Stimulated activated naive B cell treated with anti-CD40 and anti-IgM and Interleukin-4, amounts not matched to agents 10 μg/mL and 1 μg/mL and 100 μg/mL, for 72 hours (primary cell): ENCODE results near the gene RAD51.

ENCODE experiments used
- ATAC-seq, 2 donors: fragments of 150-1000 bp; cut with Tn5 transposase; replicated peaks; 2 replicates each; pipeline ENCODE4 v1.10.0; 2021; ENCODE audit warnings: moderate library complexity in 1 of 2
- DNase-seq: peaks from one replicate; pipeline ENCODE4 v3.0.0; 2021
- H3K27ac Mint-ChIP-seq: one replicate; pipeline ENCODE4 v1.8.0; 2022; ENCODE audit warnings: mild to moderate bottlenecking, mixed read lengths
- H3K27me3 Mint-ChIP-seq, 2 donors: one replicate each; pipeline ENCODE4 v1.8.0; 2022; ENCODE audit warnings: mixed read lengths in 2 of 2
- H3K36me3 Mint-ChIP-seq, 2 donors: one replicate each; pipeline ENCODE4 v1.8.0; 2022; ENCODE audit warnings: mixed read lengths in 2 of 2, mild to moderate bottlenecking in 1 of 2
- H3K4me1 Mint-ChIP-seq, 2 donors: one replicate each; pipeline ENCODE4 v1.8.0; 2022; ENCODE audit warnings: mixed read lengths in 2 of 2, mild to moderate bottlenecking in 1 of 2
- H3K4me3 Mint-ChIP-seq, 2 donors: one replicate each; pipeline ENCODE4 v1.8.0; 2022; ENCODE audit warnings: mild to moderate bottlenecking in 2 of 2, mixed read lengths in 2 of 2, moderate library complexity in 1 of 2
- H3K9me3 Mint-ChIP-seq, 2 donors: one replicate each; pipeline ENCODE4 v1.8.0; 2022; ENCODE audit warnings: mixed read lengths in 2 of 2, mild to moderate bottlenecking in 1 of 2

The RAD51 gene

DNA sequence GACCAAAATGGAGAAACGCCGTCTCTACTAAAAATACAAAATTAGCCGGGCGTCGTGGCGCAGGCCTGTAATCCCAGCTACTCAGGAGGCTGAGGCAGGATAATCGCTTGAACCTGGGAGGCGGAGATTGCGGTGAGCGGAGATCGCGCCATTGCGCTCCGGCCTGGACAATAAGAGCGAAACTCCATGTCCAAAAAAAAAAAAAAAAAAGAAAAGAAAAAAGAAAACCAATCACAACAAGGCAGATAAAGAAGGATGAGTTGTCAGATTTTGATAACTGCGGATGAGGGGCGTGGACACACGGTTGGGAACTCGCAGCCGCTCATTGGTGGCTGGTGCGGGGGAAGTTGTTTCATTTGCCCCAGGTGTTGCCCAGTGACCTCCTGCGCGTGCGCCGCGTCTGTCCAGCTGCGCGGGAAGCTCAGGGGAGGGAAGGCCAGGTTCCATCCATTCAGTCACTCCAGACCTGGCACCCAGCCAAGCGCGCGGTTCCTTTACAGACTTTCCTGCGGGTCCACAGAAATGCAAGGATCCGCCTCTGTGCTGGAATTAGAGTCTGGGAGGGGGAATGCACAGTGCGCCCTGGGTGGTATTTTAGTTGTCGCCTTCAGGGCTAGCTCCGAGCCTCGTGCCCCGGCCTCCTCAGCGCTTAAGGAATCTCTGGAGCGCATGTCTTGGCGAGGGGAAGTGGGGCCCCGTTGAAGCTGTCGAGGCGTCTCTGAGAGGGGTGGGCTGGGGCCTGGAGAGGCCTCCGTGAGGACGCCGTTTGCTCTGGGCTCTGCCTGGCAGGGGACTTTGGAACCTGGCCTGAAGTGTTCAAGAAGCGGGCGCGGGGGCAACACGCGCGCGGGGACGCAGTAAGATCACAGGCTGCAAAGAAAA is 68.2 kb downstream of the RAD51 start:
- ATAC-seq (peak; percentile 27 to 36), DNase-seq (no peak)
- Mint-ChIP-seq H3K9me3 (no peaks in the 10 kb centered on the region), H3K36me3 (peaks cover 3 to 9% of the 10 kb centered on the region in 2 donors), H3K27me3 (no peaks in the 10 kb centered on the region), H3K4me1 (peaks cover 20 to 41% of the 10 kb centered on the region in 2 donors), H3K4me3 (peak overlapping the region; percentile 82 to 87), H3K27ac (peak overlapping the region; percentile 84)

DNA sequence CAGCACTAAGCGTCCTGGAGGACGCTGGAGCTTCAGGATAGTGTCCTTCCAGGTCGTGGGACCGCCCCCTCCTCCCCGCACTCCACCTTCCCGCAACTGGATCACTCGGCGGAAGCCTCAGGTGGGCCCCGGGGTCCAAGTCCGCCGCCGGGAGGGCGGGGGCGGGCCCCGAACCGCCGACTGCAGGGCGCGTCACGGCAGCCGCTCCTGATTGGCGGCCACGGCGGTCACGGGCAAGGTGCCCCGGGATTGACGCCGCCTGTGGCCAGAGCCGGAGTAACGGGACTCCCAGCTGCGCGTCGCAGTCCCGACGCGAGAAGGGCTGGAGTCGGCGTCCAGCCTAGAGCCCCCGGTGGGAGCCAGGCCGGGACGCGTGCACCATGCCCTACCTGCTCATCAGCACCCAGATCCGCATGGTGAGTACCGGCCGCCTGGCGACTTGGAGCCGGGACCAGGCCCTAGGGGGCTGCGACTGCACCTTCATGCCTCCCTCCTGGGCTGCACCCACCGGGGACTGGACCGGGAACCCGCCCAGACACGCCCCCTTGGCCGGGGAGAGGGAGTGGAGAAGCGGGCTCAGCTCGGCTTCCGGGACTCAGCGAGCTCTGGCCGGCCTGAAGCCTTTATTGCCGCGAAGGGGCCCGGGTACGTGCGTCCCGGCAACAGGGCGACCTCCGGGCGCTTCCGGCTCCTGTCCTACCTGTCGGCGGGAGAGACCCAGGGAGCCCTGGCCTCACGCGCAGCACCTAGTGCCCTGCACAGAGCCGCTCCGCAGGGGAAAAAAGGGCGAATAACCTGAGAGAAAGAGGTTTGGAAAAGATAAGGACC is 69.0 kb downstream of the RAD51 start, which contains the start of gene GCHFR:
GCHFR (plus strand) TSS at position 268 of the 828 bp plus-strand sequence; CDS start at position 381, 113 bp downstream.
- peaks cover 6 to 9% of the 10 kb centered on the region in 2 donors for H3K36me3 Mint-ChIP-seq
- ATAC-seq = peak; percentile 70 to 74
- peak within 1 kb of the TSS; percentile 84 for H3K27ac Mint-ChIP-seq
- peaks cover 29 to 49% of the 10 kb centered on the region in 2 donors for H3K4me1 Mint-ChIP-seq
- no peaks in the 10 kb centered on the region for H3K9me3 Mint-ChIP-seq
- no peaks in the 10 kb centered on the region for H3K27me3 Mint-ChIP-seq
- DNase-seq = peak; percentile 54
- H3K4me3 Mint-ChIP-seq = peak within 1 kb of the TSS; percentile 82 to 87

GRCh38 chr15:40764629-40765103 is 69.7 kb downstream of the RAD51 start:
- Mint-ChIP-seq H3K9me3 (no peaks in the 10 kb centered on the region), H3K4me1 (peaks cover 34 to 56% of the 10 kb centered on the region in 2 donors), H3K4me3 (peak overlapping the region; percentile 82 to 87), H3K36me3 (peaks cover 8 to 9% of the 10 kb centered on the region in 2 donors), H3K27me3 (no peaks in the 10 kb centered on the region), H3K27ac (peak overlapping the region; percentile 75)
- ATAC-seq (no peak), DNase-seq (no peak)

GRCh38 chr15:40766194-40766815 is 71.3 kb downstream of the RAD51 start:
- DNase-seq (no peak), ATAC-seq (no peak)
- H3K27ac Mint-ChIP-seq = no peak overlapping the region
- no peaks in the 10 kb centered on the region for H3K27me3 Mint-ChIP-seq
- H3K9me3 Mint-ChIP-seq = no peaks in the 10 kb centered on the region
- peaks cover 13 to 14% of the 10 kb centered on the region in 2 donors for H3K36me3 Mint-ChIP-seq
- peaks cover 50 to 72% of the 10 kb centered on the region in 2 donors for H3K4me1 Mint-ChIP-seq
- no peak overlapping the region for H3K4me3 Mint-ChIP-seq

DNA sequence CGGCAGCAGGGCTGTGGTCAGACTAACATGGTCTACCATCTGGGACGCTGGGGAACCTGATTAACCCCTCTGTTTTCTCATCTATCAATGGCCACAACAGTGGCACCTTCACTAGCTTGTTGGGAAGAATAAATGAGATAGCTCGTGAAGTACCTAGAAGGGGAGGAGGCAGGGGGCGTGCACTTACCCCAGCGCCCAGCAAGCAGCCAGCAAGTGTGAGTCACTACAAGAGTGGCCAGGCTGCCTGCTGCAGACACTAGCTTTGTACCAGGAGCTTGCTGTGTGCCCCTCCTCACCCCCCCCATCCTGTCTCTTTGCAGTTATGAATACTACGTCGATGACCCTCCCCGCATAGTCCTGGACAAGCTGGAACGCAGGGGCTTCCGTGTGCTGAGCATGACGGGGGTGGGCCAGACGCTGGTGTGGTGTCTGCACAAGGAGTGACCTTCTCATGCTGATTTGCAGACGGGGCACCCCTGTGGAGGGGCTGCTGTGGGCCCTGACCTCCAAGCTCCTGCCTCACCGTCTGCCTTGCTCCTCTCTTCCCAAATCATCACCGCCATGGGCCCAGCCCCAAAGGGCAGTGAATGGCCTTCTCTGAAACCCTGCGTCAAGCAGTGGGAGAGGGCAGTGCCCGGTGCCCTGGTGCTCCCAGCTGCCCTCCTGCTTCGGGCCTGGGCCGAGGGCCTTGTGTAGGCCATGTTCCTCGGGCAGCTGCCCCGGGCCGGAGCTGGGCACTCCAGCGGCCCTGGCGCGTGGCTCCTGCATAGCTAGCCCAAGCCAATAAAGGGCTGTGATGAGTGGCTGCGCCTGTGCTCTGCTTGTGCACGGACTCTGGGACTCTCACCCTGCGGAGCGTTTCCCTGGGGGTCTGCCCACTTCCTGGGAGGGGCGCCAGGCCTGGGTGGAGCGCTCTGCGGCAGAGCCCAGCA is 72.2 kb downstream of the RAD51 start:
- ATAC-seq = no peak
- Mint-ChIP-seq H3K9me3 (no peaks in the 10 kb centered on the region), H3K27me3 (no peaks in the 10 kb centered on the region), H3K4me3 (no peak overlapping the region), H3K27ac (no peak overlapping the region), H3K4me1 (peaks cover 53 to 81% of the 10 kb centered on the region in 2 donors), H3K36me3 (peaks cover 19% of the 10 kb centered on the region in 2 donors)
- no peak for DNase-seq

DNA sequence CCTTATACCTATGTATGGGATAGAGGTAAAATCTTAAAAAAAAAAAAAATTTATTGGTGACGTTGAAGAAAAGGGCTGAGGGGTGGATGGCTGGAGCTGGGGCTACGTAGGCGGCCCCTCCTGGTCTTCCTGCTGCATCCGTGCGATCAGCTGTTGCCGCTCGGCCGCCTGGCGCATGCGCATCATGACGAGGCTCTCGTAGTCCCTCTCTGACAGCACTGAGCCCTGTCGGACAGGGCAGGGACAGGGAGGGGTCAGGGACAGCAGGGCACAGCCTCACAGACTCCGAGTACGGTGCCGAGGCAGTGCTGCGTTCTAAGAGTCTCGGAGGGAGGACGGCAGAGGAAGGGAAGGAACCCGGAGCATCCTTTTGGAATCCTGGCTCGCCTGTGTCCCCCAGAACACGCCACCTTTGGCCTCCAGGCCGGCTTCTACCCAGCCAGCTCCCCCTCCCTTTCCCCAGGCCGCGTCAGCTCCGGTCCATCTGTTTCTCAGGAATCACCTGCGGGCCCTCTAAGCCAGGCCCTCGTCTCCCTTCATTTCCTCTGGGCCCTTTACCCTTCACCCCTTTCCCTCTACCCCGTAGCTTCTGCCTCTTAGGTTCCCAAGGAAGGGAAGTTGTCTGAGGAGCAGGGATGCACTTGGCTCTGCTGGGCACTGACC is 73.0 kb downstream of the RAD51 start:
- no peak for ATAC-seq
- no peaks in the 10 kb centered on the region for H3K9me3 Mint-ChIP-seq
- H3K4me3 Mint-ChIP-seq = no peak overlapping the region
- DNase-seq = no peak
- H3K36me3 Mint-ChIP-seq = peaks cover 23% of the 10 kb centered on the region in 2 donors
- peak overlapping the region; percentile 96 for H3K27ac Mint-ChIP-seq
- no peaks in the 10 kb centered on the region for H3K27me3 Mint-ChIP-seq
- peaks cover 57 to 85% of the 10 kb centered on the region in 2 donors for H3K4me1 Mint-ChIP-seq

DNA sequence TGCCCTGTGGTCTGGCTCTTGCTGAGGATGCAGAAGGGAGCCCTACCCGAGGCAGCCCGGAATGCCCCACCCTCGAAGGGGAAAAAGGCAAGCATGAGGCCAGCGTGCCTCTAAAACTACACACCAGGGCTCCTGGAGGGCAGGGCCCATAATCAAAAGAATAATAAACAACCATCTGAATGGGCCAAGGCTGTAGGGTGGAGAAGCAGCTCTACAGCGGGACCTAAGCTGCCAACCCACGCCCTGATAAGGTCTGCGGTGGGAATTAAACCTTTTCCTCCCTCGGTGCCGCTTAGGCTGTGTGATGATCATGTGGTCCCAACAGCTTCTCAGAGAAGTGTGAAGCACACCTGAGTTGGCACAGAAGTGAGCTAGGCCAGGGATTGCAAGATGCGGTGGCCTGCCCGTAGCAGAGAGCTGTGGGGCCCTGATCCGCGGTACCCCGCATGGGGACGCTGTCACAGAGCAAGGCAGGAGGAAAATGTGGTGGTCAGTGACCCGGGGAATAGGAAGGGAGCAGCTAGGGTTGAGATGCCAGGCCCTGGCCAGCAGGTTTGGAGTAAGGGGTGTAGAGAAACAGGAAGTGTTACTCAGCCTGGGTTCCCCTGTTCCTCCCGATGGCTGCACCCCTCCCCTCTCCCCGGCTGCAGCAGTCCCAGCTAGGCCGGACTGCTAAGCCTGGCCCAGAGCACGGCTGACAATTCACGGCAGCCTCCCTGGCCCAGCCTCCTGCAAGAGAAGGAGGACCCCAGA is 73.7 kb downstream of the RAD51 start:
- H3K9me3 Mint-ChIP-seq = no peaks in the 10 kb centered on the region
- peak overlapping the region; percentile 79 to 80 for H3K4me3 Mint-ChIP-seq
- peaks cover 27 to 30% of the 10 kb centered on the region in 2 donors for H3K36me3 Mint-ChIP-seq
- H3K27me3 Mint-ChIP-seq = no peaks in the 10 kb centered on the region
- ATAC-seq = peak; percentile 28 to 33
- H3K4me1 Mint-ChIP-seq = peaks cover 55 to 81% of the 10 kb centered on the region in 2 donors
- peak; percentile 30 for DNase-seq
- H3K27ac Mint-ChIP-seq = peak overlapping the region; percentile 96

DNA sequence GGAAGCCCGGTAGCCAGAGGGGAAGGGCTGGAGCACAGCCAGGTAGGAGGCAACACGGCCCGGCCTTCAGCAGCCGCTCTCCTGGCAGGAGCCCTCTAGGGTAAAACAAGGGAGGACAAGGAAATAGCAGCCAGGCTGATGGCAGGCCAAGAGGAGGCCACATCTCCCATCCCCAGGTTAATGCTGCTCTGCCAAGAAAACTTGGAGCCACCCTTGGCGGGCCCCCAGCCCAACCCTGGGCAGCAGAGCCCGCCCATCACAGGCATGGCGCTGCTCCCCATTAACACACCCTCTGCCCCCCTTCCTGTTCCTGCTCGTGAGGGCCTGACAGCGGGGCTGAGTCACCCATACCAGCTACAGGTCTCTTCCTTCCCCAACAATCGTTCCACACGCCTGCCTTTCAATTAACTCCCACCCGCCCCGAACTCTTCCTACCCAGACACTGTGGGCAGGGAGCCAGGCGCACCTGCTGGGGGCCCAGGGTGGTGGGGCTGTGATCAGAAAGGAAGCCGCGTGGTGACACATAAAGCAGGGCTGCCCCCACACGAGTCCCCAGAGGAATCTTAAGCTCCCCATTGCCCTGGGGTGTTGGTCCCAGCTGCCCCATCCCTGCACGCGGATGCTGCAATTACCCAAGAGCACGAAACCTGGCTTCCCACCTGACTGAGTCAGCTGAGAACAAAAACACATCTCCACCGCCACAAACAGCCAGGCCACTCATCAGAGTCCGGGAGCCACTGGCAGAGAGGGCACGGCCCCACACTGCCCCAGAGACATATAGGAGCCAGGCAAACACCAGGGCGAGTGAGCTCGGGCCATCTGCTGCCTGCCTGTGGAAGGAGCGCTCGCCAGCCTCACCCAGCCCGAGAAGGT is 74.5 kb downstream of the RAD51 start, which contains the start of gene C15orf62:
C15orf62 (plus strand) TSS at position 707 of the 873 bp plus-strand sequence. CDS start 516 bp downstream, outside the sequence.
- H3K4me1 Mint-ChIP-seq = peaks cover 51 to 73% of the 10 kb centered on the region in 2 donors
- peaks cover 31 to 37% of the 10 kb centered on the region in 2 donors for H3K36me3 Mint-ChIP-seq
- peak; percentile 90 for DNase-seq
- peak within 1 kb of the TSS; percentile 96 for H3K27ac Mint-ChIP-seq
- H3K4me3 Mint-ChIP-seq = peak within 1 kb of the TSS; percentile 79 to 80
- no peaks in the 10 kb centered on the region for H3K9me3 Mint-ChIP-seq
- ATAC-seq = peak; percentile 81 to 85
- H3K27me3 Mint-ChIP-seq = no peaks in the 10 kb centered on the region

GRCh38 chr15:40770147-40770721 is 75.3 kb downstream of the RAD51 start:
- DNase-seq (peak; percentile 27), ATAC-seq (peak; percentile 23 to 33)
- H3K27ac Mint-ChIP-seq = peak overlapping the region; percentile 96
- no peaks in the 10 kb centered on the region for H3K9me3 Mint-ChIP-seq
- no peaks in the 10 kb centered on the region for H3K27me3 Mint-ChIP-seq
- peak overlapping the region; percentile 79 to 80 for H3K4me3 Mint-ChIP-seq
- H3K4me1 Mint-ChIP-seq = peaks cover 50 to 66% of the 10 kb centered on the region in 2 donors
- peaks cover 36 to 42% of the 10 kb centered on the region in 2 donors for H3K36me3 Mint-ChIP-seq

- peaks cover 42 to 49% of the 10 kb centered on the region in 2 donors for H3K36me3 Mint-ChIP-seq
- no peaks in the 10 kb centered on the region for H3K27me3 Mint-ChIP-seq
- H3K4me1 Mint-ChIP-seq = peaks cover 43 to 56% of the 10 kb centered on the region in 2 donors
- no peak for DNase-seq
- no peaks in the 10 kb centered on the region for H3K9me3 Mint-ChIP-seq
- no peak for ATAC-seq
- no peak overlapping the region for H3K4me3 Mint-ChIP-seq
- peak overlapping the region; percentile 75 for H3K27ac Mint-ChIP-seq
Observed at GRCh38 chr15:40771242-40771641, 76.3 kb downstream of the RAD51 start.

DNA sequence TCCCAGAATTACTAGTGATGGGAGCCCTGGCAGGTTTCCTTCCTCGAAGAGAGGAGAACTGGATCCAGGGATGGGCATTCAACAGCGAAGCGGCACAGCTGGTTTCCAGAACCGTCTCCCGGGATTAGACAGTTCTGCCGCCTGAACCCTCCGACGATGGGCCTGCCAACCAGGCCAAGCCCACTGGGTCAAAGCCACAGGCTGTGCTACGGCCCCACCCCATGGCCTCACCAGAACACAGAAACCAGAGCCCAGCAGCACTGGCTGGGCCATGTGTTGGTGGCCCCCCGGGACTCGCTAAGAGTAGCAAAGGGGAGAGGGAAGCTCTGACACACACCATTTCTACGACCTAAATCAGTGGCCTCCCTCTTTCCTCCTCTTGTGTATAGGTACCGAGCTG is 77.0 kb downstream of the RAD51 start:
- Mint-ChIP-seq H3K27ac (no peak overlapping the region), H3K9me3 (no peaks in the 10 kb centered on the region), H3K4me3 (no peak overlapping the region), H3K27me3 (no peaks in the 10 kb centered on the region), H3K36me3 (peaks cover 42 to 57% of the 10 kb centered on the region in 2 donors), H3K4me1 (peaks cover 41 to 53% of the 10 kb centered on the region in 2 donors)
- ATAC-seq = no peak
- DNase-seq = no peak
